GM04503 (cell line): ENCODE results near the gene PRR7.

ENCODE experiments used
- DNase-seq: peaks from one replicate; pipeline ENCODE4 v3.0.0-alpha.2; 2012; ENCODE audit warnings: low read depth

The PRR7 gene

DNA sequence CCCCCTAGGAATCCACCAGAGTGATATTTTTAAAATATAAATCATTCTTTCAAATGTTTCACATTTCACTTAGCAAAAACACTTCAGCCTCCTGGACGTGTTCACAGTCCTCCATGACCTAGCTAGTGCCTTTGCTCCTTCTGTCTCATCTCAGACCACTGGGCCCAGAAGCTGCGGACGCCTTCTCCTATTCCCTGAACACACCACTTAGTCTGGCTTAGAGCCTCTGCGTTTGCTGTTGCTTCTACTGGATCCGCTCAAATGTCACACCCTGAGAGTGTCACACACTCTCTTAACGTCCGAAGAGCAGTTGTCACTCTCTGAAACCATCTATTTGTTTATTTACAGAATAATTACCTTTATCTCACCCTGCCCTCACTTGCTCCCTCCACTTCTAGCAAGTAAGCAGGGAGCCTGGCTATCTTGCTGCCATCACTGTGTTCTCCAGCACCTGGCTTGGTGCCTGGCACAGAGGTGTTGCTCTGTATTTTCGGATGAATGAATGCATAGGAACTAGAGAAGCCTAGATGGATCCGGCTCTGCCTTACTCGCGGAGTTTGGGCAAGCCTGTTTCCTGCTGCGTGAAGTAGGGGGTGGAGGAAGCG lies 21.3 kb upstream of the PRR7 start:
- no peak for DNase-seq

DNA sequence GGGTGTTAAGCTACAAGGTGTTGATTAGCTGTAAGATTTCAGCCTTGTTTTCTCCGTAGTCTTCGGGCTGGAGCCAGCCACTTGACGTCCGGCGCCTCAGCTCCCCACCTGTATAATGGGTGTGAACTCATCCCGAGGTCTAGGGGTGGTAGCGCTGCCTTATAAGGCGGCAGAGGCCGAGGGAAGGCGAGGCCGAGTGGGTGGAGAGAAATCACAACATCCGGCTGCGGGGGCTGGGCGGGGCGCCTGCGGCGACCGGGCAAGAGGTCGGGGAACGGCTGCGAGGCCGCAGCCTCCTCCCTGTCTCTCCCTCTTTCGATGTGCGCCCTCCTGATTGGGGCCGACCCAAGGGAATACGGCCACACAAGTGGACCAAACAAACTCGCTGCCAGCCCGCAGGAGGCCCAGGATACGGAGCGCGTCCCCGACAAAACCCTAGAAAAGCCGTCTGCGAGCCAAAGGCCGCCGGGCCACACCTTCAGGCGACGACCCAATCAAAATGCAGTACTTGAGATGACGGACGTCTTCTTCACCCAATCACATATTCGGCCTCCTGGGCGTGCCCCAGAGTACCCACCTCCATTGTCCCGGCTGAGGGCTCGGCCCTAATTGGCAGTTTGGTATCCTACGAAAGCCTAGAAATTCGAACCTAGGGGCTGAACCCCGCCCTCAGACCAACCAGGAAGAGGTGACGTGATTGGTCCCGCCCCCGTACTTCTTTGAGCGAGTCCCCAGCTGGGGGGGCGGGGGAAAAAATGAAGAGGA lies 20.6 kb upstream of the PRR7 start:
- peak; percentile 100 for DNase-seq

DNA sequence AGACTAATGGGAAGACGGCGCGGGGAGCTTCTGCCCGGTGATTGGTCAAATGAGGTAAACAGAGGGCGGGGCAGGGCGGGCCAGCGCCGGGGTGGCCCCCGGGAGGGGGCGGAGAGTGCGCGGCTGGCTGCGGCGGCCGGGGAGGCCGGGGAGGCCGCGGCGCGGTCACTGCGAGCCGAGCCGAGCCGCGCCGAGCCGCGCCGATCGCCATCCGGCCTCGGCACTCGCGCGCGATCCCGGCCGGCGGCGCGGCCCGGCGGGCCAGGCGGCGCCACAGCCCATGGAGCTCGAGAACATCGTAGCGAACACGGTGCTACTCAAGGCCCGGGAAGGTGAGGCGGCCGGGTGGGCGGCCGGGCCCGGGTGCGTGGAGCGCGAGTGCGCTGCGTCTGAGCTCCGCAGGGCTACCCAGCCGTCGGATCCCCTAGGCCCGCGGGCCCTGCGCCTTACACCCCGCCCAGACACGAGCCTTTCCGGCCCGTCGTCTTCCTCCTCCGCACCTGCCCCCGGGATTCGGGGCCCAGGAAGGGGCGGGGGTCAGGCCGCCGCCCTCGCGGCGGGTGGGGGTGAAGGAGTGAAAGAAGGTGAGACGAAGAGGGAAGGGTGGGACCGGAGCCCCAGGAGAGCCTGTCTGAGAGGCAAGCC lies 19.9 kb upstream of the PRR7 start, which contains the start of gene GRK6:
GRK6 (plus strand) TSS at position 111 of the 645 bp plus-strand sequence; CDS start at position 281, 170 bp downstream.
- no peak for DNase-seq

DNA sequence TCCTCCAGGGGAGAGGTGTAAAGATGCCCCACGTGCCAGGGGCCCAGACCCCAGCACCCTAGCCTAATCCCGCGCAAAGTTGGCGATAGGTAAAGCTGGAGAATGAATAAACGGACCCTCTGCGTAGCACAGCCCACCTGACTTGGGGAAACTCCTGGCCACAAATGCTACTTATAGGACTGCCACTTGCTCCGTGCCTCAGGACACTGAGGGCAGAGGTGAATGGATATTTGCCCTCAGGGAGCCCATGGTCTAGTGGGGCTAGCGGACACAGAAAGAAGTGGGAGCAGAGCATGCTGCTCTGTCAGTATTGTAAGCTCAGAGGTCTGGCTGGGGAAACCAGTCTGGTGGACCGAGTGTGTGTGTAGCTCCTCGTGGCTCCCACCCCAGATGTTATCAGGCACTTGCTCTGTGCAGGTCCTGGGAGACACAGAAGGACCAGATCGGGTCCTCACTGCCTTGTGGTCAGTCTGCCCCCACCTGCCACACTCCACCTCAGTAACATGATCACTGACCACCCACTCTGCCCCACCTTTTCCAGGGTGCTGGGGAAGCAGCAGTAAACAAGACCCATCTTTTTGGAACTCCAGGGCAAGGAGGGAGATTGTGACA lies 19.3 kb upstream of the PRR7 start:
- no peak for DNase-seq

DNA sequence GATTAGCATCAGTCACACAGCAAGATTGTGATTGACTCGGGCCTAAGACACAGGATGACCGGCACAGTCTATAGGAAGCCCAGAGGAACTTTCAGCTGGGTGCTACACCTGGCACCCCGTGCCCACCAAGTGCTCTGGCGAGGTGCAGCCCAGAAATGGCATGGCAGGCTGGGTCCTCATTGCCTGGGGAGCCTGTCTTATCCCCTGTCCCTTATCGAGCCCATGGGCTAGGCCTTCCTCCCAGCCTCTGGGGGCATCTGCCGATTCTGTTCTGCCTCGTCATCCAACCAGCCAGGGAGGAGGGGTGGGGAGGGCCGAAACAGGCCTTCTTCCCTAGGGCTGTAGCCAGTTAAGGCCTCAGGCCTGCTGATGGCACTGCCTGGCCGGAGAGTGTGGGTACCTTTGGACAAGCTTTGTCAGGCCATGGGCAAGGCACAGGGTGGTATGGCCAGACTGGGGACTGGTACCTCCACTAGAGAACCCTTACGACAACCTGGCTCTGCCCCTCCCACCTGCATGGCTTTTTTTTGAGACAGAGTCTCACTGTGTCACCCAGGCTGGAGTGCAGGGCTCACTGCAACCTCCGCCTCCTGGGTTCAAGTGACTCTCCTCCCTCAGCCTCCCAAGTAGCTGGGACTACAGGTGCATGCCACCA lies 18.6 kb upstream of the PRR7 start:
- DNase-seq: no peak

DNA sequence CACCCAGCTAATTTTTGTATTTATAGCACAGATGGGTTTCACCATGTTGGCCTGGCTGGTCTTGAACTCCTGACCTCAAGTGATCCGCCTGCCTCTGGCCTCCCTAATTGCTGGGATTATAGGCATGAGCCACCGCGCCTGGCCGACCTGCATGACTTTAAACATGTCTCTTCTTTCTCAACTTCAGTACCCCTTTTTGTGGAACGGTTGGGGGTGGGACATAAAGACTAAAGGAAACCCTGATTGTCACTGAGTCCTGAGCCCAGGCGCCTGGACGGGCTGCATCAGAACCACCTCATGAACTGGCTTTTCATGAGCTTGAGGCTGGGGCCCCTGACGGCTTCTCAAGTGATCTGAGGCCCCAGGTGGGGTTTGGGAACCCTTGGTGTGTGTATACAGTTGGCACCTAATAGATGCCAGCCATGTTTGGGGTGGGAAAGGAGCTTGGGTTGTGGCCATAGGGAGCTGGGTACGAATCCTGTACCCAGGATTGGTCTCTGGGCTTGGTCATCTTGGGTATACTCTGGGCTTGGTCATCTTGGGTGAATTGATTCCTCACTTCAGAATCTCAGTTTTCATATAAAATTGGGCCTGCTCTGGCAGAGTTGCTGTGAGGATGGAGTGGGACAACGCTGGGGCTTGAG lies 17.9 kb upstream of the PRR7 start:
- no peak for DNase-seq

DNA sequence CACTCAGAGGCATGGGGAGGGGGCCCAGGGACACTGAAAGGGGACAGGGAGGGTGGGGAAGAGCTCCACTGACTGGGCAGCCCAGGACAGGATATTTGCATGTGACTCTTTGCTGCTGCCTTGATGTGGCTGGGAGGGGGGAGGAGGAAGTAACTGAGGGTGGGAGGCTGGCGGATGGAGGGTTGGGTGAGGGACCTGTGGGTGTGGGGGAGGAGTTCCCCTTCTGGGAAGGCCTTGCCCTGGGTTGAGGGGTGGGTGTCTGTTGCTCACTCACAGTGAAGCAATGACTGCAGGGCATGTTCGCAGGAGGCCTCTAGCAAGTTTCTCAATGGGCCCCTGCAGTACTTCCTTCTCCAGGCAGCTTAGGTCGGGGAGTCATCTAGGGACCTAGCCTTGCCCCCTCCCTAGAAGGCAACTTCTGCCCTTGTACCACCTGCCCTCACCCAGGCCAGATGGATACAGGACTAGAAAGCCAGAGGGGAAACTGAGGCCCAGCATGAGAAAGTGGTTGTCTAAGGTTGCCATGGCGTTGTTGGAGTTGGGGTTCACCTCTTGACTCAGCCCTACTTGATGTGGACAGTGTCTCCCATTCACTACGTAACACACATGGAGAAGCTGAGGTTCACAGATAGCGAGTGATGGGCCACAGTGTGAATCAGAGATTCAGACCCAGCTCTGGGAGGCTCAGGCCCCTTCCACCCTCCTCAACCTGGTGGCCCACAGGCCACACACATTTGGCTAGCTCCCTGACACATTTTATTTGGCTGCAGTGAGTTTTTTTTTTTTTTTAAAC lies 17.2 kb upstream of the PRR7 start:
- DNase-seq: no peak

DNA sequence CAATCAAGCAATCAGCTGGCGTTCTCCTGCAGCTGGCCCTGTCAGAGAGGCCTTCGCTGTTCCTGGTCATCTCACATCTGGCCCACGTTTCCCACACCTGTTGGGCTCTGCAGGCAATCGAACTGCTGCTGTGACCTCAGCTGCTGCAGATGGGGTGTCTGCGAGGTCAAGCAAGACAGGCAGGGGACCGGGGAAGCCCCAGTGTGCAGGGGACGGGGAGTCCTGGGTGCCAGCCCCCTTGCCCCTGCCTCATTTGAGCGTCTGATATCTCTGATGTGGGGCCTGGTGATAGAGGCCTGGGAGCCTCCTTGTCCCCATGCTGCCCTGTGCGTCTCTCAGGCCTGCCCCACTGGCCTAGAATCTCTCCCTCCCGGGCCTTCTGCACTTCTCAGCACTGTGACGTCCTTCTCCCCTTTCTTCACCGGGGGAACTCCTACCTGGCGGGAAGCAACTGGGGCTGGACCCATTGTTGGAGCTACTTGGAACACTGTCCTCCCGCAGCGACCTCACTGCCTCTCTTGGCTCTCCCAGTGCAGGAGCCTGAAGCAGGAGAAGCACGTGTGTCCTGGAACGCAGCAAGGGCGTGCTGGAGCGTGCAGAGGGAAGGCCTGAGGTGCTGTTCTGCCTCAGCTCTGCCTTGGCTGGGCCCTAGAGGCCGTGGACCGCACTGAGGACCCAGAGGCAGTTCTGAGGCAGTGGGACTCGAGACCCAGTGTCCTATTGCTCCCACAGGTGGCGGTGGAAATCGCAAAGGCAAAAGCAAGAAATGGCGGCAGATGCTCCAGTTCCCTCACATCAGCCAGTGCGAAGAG lies 16.3 kb upstream of the PRR7 start:
- no peak for DNase-seq

DNA sequence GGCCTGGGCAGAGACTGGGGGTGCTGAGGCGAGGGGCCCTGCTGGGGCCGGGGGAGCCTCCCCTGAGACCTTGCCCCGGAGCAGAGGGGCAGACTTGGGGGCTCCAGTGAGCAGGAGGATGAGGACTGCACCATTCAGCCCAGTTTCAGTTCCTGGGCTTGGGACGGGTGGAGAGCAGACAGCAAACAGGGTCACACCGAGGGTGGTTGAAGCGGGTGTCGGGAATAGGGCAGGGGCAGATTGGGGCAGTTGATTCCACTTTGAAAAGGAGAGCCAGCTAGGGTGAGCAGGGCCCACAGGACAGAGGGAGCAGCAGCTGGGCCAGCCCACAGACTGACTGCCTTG lies 15.7 kb upstream of the PRR7 start:
- DNase-seq: no peak

DNA sequence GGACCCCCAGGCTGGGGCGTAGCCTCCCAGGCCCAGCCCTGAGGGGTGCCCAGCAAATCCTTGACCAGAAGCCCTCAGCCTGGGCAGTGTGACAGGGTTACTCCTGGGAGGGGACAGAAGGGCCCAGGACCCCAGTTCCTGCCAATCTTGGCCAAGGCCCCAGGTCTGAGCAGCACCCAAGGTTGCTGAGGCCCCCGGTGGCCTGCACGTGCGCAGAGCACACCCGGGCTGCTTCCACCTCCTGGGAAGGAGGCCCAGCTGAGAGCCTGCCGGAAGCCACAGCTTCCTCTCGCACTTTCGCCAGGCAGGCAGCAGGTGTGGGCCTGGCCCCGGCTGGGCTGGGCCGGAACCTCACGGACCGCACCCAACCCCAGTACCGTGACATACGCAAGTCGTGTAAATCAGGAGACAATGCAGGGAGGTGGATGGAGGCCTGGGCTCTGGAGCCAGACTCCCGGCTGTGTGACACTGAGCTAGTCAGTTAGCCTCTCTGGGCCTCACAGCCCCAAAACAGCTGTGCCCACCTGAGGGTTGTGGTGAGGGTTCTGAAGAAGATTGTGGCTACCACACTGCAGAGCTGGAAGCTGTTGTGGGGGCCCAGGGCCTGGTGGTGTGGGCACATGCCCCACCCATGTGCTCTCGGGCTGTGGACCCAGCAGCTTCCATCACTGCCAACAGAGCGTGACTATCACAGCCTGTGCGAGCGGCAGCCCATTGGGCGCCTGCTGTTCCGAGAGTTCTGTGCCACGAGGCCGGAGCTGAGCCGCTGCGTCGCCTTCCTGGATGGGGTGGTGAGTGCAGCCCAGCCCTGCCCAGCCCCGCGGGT lies 15.1 kb upstream of the PRR7 start:
- DNase-seq: no peak

DNA sequence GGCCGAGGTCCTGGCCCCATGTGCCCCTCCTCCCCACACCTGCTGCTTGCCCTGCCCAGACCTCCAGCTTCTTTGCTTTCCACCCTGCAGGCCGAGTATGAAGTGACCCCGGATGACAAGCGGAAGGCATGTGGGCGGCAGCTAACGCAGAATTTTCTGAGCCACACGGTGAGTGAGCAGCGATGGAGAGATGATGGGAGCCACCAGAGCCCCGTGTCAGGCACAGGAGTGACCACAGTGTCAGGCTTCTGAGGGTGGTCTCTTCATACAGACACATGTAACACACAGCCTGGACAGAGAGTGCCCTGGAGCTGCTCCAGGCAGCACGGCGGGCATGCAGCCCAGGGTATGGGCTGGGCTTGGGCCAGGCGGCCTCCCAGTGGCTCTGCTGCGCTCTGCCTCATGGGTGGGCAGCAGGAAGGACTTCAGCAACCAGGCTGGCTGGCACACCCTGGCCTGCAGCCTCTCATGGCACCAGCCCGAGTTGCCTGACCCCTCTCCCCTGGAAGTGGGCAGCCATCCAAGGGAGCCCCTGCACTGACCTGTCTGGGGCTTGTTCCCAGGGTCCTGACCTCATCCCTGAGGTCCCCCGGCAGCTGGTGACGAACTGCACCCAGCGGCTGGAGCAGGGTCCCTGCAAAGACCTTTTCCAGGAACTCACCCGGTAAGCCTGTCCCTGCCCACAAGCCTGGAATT lies 14.3 kb upstream of the PRR7 start:
- no peak for DNase-seq

DNA sequence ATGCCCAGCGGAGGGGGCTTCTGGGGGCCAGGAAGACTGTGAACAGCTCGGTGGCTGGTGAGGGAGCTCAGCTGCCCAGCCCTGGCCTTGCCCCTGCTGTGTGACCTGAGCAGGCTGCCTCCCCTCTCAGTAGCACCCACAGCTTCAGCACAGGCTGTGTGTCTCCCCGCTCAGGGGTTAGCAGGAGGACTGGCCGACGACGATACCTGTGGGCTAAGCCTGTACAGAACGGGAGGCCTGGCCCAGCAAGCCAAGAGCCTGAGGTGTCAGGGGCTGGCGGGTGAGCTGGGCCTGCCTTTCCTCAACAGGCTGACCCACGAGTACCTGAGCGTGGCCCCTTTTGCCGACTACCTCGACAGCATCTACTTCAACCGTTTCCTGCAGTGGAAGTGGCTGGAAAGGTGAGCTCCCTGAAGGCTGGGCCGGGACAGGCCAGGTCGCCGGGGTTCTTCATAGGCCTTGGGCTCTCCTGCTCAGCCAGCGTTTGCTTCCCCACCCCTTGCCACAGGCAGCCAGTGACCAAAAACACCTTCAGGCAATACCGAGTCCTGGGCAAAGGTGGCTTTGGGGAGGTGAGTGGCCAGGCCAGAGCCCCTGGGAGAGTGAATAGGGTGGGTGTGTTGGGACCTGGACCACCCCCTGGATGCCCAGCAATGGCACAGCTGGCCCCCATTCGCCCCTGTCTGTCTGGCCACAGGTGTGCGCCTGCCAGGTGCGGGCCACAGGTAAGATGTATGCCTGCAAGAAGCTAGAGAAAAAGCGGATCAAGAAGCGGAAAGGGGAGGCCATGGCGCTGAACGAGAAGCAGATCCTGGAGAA lies 13.6 kb upstream of the PRR7 start:
- DNase-seq: no peak

DNA sequence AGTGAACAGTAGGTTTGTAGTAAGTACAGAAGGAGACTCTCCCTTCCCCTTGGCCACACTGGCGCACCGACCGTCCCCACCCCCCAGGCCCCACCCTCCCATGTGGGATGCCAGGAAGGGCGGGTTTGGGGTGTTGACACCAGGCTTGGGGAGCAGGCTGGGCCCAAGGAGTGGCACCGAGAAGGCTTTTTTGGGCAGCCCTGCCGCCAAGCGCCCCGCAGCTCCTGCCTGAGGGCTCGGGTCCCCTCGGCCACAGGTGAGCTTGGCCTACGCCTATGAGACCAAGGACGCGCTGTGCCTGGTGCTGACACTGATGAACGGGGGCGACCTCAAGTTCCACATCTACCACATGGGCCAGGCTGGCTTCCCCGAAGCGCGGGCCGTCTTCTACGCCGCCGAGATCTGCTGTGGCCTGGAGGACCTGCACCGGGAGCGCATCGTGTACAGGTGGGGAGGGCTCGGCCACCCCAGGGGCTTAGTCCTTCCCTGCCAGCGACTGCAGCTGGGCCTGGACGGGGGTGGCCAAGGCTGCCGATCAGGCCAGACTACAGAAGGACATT lies 12.9 kb upstream of the PRR7 start:
- DNase-seq: no peak

DNA sequence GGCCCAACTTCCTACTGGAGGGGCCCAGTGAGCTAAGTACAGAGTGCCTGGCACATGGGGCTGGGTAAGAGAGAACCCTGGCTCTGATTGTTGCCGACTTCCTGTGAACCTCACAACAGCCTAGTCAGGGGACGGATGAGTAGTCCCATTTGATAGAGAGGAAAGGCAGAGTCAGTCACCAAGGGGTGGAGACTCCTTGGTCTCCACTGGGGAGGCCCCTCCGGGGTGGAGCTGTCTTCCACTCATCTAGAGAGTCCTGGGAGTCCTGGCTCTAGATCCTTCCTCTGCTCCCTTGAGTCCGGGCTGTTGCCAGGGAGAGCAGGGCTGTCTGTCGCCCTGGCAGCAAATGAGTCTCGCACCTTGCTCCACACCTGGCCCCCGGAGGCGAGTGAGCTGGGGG lies 12.2 kb upstream of the PRR7 start:
- no peak for DNase-seq

DNA sequence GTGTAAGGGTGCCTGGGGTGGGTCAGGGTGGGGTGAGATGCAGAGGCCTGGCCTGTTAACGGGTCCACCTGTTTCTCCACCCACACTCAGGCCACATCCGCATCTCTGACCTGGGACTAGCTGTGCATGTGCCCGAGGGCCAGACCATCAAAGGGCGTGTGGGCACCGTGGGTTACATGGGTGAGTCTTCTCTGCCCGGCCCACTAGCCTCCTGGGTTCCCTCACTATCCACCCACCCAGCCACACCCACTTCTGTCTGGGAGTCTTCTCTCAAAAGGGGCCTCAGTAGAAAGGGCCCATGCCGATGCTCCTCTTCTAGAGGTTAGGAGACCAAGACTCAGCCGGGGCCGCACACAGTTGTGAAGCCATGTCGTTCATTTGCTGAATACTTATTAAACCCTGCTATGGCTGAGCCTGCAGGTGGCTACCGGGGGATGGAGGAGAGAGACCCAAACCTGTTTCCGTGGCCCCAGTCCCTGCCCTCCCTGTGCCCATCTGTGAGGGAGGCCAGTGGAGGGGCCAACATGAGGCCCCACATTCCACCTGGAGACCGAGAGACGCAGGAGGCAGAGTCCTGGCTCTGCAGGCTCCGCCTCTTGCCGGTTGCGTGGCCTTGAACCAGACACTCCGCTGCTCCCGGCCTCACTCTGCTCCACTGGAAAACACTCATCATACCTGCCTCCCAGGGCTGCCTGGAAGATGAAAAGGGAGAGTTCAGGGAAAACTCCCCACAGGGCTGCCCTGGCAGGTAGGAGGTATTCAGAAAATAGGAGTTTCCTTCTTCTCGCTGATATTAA lies 11.5 kb upstream of the PRR7 start:
- no peak for DNase-seq

DNA sequence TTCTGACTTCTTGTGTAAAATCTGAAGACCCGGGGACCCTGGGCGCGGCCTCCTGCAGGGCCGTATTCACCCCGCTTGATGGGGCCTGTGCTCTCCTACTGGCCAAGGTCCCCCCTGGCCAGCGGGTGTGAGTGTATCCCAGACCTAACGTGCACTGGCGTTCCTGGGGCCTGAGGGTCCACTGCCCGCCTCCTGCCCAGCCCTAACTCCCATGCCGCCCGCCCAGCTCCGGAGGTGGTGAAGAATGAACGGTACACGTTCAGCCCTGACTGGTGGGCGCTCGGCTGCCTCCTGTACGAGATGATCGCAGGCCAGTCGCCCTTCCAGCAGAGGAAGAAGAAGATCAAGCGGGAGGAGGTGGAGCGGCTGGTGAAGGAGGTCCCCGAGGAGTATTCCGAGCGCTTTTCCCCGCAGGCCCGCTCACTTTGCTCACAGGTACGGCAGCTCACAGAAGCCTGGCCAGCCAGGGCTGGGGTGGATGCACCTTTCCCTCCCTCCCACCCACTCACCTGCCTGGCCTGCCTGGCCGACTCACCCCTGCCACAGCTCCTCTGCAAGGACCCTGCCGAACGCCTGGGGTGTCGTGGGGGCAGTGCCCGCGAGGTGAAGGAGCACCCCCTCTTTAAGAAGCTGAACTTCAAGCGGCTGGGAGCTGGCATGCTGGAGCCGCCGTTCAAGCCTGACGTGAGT lies 10.6 kb upstream of the PRR7 start:
- DNase-seq: no peak
